ENCODE measurements around the gene ABAT.

The ABAT gene

GRCh38 chr16:8674413-8675022 is at the start of gene ABAT:
TSS of gene ABAT (plus strand) at chr16:8674617. CDS start at chr16:8735740, 61,123 bp downstream.
- peak; percentile 78 for DNase-seq

GRCh38 chr16:8625491-8626087 is 48.8 kb upstream of the ABAT start:
- DNase-seq = no peak

GRCh38 chr16:8626946-8627345 is 47.5 kb upstream of the ABAT start:
- no peak for DNase-seq

GRCh38 chr16:8627456-8627855 is 47.0 kb upstream of the ABAT start:
- DNase-seq = no peak

- DNase-seq = no peak
Measured at GRCh38 chr16:8628981-8629725, 45.3 kb upstream of the ABAT start.

- DNase-seq = no peak
Measured at GRCh38 chr16:8630255-8630953, 44.0 kb upstream of the ABAT start.

- DNase-seq = no peak
Measured at GRCh38 chr16:8631373-8631772, 43.0 kb upstream of the ABAT start.

GRCh38 chr16:8631818-8632465 is 42.5 kb upstream of the ABAT start:
- no peak for DNase-seq

GRCh38 chr16:8632675-8633182 is 41.7 kb upstream of the ABAT start:
- DNase-seq = no peak

- DNase-seq = peak; percentile 26
Measured at GRCh38 chr16:8634991-8635736, 39.3 kb upstream of the ABAT start.

GRCh38 chr16:8639694-8640093 is 34.7 kb upstream of the ABAT start:
- DNase-seq = no peak

GRCh38 chr16:8641671-8642070 is 32.7 kb upstream of the ABAT start:
- DNase-seq = no peak

- DNase-seq = no peak
Measured at GRCh38 chr16:8642146-8642545, 32.3 kb upstream of the ABAT start.

- DNase-seq = peak; percentile 17
Measured at GRCh38 chr16:8644211-8645140, 29.9 kb upstream of the ABAT start.

- DNase-seq = peak; percentile 11
Measured at GRCh38 chr16:8645141-8645521, 29.3 kb upstream of the ABAT start.

GRCh38 chr16:8645831-8646230 is 28.6 kb upstream of the ABAT start:
- no peak for DNase-seq

- no peak for DNase-seq
Measured at GRCh38 chr16:8646326-8647053, 27.9 kb upstream of the ABAT start.

- DNase-seq = no peak
Measured at GRCh38 chr16:8647721-8648318, 26.6 kb upstream of the ABAT start.

GRCh38 chr16:8648877-8649276 is 25.5 kb upstream of the ABAT start:
- DNase-seq = no peak

Data from fibroblast of skin of right quadriceps (primary cell).